Activated CD4-positive, alpha-beta T cell treated with anti-CD3 and anti-CD28 coated beads, Interleukin-2, Interleukin-6, amounts not matched to agents 100 ng/mL and 50 ng/mL, durations not matched to agents 16 hours and 8 hours (primary cell): Measurements from ENCODE around the gene ENTREP3.
"Not testable (repeated sequence)": the region's sequence is repeated elsewhere in the genome, so short reads cannot be mapped to it uniquely, and the experiment has no call there.

Experiments used
- DNase-seq: peaks from one replicate; pipeline ENCODE4 v3.0.0-alpha.2; 2020

ENTREP3 gene, protein sequence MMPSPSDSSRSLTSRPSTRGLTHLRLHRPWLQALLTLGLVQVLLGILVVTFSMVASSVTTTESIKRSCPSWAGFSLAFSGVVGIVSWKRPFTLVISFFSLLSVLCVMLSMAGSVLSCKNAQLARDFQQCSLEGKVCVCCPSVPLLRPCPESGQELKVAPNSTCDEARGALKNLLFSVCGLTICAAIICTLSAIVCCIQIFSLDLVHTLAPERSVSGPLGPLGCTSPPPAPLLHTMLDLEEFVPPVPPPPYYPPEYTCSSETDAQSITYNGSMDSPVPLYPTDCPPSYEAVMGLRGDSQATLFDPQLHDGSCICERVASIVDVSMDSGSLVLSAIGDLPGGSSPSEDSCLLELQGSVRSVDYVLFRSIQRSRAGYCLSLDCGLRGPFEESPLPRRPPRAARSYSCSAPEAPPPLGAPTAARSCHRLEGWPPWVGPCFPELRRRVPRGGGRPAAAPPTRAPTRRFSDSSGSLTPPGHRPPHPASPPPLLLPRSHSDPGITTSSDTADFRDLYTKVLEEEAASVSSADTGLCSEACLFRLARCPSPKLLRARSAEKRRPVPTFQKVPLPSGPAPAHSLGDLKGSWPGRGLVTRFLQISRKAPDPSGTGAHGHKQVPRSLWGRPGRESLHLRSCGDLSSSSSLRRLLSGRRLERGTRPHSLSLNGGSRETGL

DNA sequence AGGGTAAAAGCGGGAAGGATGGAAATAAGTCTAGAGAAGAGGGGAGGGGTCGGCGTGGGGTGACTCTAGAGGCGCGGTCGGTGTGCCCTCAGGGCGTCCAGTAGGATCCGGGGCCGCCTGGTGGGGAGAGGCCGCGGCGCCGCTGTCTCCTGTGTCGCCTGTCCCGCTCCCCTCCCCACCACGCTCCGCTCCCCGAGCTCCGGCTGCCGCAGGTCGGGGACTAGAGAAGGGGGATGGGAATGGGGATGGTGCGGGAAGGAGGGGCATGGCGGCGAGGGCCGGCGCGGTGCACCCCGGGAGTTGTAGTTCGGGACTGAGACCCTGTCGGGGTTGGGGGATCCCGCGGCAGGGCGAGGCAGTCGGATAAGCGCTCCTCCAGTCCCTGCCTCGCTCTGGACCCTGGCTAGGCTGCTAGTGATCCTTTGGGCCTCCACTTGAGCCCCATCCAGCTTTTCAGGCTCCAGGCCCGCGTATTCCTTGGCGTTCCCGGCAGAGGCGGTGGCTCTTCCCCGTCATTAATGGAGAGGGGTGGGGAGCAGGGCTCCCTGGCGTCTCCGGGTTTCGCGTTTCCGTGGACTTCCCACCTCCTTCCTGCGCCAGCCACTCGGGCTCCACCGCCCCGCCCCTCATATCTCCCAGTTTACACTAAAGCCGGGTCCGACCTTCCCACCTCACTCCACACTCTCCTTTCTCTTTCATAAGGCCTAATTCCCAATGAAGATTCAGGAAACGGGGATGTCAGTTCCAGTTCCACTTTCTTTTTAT lies at the start of gene ENTREP3:
TSS of gene ENTREP3 (minus strand) at position 241 of the 765 bp plus-strand sequence. CDS start 606 bp downstream, outside the sequence.
- peak; percentile 89 for DNase-seq

DNA sequence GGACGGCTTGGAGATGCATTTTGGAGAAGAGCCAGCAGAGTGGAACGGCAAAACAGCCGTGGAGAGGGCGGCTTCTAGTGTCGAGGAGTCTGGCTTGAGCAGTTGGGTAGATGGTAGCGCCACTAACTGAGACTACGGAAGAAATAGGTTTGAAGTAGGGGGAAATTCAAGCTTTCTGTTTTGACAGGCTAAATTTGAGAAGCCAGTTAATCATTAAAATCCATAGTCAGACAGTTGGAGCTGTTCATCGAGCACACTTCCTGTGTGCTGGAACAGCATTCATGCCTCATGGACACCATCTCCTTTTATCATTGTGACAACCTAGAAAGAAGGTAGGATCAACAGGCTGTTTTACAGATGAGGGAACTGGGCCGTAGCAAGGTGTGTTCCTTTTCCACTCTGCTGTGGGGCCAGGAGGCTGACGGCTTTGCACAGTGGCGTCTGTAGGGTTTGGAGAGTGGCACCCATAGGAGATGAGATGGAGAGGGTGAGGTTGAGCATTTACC lies 49.3 kb upstream of the ENTREP3 start:
- no peak for DNase-seq

DNA sequence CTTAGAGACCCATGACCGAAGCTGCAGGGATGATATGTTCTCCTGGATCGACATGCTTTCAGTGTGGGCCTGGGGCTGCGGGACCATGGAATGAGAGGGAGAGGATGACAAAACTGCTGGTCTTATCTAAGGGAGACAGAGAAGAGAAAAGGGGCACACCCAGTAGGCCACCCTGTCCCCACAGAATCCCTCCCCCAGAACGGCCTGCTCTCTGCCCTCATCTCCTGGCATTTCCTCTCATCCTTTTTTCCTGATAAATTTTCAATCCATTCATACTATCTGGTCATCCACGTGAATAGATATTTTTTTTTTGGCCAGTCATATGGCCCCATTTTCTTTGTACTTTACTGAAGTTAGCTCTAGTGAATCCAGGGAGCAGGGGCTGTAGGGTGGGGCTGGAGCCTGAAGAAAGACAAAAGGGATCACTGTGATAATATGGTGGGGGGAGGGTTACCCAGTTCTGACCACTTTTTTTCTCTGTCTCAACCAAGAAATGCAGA lies 46.1 kb upstream of the ENTREP3 start, which contains the start of gene PKLR:
TSS of gene PKLR (minus strand) at position 97 of the 500 bp plus-strand sequence. CDS start at position 54, 43 bp downstream.
- no peak for DNase-seq

DNA sequence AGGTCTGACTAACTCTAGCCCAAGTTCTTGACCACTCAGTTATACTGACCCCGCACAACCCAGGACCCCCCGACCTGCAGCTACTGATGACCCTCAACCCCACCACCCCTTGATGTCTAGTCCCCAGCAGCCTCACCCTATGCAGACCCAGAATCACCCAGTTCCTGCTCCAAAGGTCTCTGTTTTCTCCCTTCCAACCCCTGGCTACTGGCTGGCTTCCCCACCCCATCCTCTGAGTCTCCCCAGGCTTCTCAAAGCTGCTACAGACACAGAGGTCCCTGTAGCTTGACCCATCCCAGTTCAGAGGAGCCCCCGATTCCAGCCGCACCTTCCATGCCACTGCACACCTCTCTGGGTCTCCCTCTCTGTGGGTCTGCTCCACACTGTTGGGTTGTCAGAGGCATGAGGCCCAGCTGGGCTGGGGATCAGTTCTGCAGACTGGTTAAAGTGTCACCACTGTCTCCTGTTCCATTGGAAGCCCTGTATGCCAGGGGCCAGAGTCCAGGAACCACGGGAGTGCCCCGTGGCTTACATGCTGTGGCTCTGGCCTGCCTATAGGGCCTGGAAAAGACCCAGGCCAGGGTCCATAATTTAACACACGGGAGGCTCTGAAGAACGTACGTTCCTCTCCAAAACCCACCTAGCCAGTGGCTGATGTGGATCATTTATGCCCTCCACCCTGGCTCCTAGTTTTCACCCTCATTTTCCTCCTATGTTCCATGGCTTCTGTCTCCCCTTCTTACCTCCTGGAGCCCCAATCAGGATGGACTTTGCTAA lies 45.5 kb upstream of the ENTREP3 start:
- DNase-seq = no peak

DNA sequence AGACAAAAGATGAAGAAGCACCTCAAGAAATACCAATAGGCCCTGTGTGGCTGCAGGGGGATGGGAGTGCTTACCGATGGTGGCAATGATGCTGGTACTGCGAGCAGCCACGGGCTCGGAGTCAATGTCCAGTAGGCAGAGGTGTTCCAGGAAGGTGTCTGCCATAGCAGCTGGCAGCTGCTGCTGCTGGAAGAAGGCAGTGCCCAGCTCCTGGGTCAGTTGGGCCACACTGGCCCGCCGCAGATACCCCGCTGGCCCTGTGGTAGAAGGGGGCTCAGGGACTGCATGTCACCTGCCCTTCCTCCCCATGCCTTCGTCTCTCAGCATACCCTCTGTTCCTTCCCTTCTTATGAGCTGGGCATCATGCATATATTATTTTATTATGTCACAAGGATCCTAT lies 44.7 kb upstream of the ENTREP3 start:
- DNase-seq = no peak

DNA sequence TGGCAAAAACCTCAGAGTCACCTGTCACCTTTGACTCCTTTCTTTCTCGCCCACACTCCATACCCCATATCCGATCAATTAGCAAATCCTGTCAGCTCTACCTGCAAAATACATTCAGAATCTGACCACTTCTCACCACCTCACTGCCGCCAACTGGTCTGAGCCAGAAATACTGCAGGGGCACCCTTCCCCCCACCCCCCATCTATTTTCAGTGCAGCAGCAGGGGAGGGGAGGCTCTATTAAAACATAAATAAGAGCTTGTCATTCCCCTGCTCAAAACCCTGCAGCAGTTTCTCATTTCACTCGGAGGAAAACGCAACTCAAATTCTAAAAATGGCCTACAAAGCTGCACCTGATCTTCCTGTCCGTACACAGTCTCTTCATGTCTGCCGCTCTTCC lies 42.1 kb upstream of the ENTREP3 start:
- DNase-seq = no peak

DNA sequence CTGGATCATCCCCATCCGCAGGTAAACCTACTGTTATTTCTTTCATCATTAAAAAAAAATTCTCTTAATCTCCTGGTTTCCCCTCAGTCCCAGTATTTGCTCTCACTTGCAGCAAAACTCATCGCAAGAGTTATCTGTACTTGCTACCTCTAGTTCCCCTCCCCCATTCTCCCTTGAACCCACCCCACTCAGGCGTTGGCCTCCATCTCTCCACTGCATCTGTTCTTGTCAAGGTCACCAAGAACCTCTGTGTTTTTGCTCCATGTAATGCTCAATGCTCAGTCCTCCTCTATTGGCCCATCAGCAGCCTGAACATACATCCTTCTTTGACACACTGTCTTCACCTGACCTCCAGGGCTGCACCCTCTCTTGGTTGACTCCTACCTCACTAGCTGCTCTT lies 41.4 kb upstream of the ENTREP3 start:
- no peak for DNase-seq

DNA sequence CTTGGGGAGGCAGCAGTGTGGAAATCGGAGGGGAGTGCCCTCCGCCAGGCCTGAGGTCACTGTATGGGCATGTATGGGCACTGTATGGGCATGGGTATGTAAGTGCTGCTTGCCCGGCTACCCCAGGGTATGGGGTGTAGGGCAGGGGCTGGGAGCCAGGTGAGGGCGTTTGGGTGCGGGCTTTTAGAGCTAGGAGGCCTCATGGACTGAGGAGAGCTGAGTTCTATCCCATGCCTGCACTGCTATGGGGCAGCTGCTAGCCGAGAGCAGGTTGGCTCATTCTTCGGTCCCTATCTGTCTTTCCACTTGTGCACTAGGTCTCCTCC lies 40.6 kb upstream of the ENTREP3 start:
- DNase-seq = no peak

DNA sequence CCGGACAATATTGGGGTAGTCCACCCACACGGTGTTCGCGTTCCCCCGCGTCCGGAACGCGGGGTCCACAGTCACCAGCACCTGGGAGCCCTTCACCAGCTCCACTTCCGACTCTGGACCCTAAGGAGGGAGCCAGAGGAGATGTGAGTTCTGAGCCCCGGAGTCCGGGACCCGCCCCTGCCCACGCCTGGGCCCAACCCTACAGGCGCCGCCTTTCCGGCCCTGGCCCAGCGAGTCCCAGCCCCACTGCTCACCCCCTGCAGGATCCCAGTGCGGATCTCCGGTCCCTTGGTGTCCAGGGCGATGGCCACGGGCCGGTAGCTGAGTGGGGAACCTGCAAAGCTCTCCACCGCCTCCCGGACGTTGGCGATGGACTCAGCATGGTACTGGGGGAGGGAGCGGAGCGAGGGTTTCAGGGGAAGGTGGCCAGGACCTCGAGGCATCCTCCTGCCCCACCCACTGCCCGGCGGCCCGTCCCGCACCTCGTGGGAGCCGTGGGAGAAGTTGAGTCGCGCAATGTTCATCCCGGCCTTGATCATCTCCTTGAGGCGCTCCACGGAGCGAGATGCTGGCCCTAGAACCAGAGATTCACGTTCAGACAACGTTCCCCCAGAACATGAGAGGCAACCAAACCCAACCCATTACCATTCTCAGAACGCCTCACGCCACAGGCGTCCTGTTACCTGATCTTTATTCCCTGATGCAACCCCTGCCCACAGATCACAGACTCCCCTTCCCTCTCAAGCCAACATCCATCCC lies 40.1 kb upstream of the ENTREP3 start:
- DNase-seq = no peak

DNA sequence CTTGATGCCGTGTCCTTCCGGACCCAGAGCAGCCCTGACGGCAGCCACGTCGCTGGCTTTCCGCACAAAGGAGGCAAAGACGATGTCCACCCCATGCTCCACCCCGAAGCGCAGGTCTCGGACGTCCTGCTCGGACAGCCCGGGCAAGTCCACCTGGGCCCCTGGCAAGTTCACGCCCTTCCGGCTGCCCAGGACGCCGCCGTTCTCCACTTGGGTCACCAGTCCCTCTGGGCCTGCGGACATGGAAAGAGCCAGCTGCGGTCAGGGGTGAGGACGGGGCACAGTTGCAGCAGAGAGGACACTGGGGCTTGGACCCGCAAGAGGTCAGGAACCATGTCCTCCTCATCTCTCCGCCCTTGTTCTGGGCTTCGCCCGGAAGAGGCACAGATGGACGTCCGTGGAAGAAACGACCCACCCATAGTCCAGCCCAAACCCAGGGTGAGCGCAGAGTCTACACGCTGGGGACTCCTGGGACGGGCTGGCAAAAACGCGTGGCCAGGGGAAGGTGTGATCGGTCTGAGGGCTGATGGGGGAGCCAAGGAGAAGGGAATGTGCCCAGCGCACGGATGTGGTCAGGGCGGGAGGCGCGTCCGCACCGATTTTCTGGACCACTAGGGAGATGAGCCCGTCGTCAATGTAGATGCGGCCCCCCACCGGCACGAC lies 39.4 kb upstream of the ENTREP3 start:
- DNase-seq = no peak

DNA sequence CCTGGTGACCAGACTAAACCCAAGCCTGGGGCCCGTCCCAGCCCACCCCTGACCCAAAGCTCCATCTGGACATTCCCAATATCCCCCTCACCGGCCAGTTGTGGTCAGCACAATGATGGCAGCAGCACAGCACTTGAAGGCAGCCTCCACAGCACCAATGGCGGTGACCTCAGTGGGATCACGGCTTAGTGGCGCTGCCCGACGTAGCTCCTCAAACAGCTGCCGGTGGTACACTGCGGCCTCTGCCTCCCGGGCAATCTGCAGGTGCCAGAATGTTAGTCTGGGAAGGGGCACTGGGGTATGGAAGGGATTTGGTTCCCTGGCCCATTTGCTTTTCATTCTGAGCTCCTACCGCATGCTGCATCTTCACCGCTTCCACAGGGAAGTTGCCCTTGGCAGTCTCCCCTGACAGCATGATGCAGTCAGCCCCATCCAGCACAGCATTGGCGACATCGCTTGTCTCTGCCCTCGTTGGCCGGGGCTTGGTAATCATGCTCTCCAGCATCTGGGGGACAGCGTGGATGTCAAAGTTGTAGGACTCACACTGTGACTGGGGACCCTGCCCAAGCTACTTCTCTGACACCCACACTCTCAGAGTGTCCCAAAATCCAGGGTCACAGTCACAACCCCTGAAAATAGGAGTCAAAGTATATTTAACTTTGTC lies 37.9 kb upstream of the ENTREP3 start:
- DNase-seq = no peak

DNA sequence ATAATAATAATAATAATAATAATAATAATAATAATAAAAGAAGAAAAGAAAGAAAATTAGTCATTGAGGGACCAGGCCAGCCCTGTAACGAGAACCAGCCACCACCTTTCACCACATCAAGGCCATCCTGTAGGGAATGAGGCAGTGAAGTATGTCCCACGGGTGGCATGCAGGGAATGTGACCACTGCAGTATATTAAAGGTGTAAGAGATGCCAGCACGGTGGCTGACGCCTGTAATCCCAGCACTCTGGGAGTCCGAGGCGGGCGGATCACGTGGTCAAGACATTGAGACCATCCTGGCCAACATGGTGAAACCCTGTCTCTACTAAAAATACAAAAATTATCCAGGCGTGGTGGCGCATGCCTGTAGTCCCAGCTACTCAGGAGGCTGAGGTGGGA lies 35.7 kb upstream of the ENTREP3 start:
- DNase-seq = not testable (repeated sequence)

DNA sequence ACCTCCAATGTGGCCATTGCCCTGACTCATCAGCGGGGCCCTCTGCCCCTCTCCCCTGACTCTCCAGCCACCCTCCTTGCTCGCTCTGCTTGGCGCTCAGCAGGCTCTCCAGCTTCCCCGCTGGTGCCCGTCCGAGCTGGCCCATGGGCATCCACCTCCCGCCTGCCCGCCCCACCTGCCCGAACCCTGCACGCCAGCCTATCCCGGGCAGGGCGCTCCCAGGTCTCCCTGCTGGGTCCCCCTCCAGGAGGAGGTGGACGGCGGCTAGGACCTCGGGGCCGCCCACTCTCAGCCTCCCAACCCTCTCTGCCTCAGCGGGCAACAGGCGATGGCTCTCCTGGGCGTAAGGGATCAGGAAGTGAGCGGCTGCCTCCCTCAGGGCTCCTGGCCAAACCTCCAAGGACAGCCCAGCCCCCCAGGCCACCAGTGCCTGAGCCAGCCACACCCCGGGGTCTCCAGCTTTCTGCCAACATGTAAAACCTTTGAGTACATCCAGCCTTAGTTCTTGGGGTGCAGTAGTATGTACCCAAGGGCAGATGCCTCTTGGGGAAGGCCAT lies 32.8 kb upstream of the ENTREP3 start:
- DNase-seq = no peak

DNA sequence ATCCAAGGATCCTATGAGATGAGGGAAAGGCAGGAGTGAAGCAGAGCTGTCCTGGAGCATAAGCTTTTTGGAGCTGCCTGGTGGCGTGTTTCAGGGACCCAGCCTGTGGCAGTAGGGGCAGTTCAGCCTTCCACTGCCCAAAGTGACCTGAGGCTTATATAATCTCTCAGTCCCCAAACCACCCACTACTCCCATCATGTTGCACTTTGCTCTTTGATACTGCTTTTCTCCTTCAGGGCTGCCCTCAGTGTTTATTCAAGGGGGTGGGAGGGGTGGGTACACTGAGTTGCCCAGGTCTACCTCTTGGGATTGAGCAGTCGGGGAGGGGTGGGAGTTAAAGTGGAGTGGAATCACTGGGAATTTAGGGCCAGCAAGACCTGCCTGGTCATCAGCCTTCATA lies 31.3 kb upstream of the ENTREP3 start:
- DNase-seq = no peak

DNA sequence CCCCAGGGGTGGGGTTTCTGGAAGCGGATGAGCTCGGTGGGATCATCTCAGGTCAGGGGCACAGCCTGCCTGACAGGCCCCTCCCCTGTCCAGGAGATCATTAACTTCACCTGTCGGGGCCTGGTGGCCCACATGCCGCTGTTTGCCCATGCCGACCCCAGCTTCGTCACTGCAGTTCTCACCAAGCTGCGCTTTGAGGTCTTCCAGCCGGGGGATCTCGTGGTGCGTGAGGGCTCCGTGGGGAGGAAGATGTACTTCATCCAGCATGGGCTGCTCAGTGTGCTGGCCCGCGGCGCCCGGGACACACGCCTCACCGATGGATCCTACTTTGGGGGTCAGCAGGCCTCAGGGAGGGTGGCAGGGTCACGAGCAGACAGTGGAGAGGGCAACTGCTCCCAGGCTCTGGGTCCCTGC lies 30.4 kb upstream of the ENTREP3 start:
- no peak for DNase-seq

DNA sequence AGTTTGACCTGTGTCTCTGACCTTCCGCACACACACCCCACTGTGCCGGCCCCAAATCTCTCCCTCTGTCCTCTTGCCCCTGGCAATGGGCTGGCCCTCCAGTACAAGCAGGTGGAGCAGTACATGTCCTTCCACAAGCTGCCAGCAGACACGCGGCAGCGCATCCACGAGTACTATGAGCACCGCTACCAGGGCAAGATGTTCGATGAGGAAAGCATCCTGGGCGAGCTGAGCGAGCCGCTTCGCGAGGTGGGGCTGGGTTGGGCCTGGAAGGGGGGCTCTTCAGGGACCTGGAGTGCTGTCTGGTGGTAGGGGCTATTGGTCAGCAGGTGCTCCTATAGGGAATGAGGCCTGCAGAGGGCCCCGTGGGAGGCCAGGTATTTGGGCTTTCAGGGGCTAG lies 29.8 kb upstream of the ENTREP3 start:
- DNase-seq = no peak

DNA sequence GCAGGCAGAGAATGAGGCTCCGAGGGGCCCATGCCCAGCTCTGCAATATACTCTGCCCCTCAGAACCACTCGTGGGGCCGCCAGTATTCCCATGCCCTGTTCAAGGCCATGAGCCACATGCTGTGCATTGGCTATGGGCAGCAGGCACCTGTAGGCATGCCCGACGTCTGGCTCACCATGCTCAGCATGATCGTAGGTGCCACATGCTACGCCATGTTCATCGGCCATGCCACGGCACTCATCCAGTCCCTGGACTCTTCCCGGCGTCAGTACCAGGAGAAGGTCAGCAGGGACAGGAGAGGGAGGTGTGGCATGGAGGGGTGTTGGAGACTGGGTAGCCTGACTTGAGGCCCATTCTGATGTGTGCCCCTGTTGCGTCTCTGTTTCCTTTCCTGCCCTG lies 29.2 kb upstream of the ENTREP3 start:
- DNase-seq = no peak

DNA sequence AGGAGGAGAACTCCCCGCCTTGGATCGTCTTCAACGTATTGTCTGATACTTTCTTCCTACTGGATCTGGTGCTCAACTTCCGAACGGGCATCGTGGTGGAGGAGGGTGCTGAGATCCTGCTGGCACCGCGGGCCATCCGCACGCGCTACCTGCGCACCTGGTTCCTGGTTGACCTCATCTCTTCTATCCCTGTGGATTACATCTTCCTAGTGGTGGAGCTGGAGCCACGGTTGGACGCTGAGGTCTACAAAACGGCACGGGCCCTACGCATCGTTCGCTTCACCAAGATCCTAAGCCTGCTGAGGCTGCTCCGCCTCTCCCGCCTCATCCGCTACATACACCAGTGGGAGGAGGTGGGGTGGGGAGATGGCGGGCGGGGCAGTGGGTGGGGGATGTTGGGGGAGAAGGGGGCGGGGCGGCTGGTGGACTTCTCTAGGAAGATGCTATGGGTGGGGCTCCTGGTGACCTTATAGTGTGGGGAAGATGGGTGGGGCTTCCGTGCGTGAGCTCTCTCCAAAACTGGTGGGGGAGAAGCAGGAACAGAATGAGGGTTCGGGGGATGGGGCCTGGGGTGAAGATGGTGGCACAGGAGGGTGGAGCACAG lies 27.3 kb upstream of the ENTREP3 start:
- no peak for DNase-seq

DNA sequence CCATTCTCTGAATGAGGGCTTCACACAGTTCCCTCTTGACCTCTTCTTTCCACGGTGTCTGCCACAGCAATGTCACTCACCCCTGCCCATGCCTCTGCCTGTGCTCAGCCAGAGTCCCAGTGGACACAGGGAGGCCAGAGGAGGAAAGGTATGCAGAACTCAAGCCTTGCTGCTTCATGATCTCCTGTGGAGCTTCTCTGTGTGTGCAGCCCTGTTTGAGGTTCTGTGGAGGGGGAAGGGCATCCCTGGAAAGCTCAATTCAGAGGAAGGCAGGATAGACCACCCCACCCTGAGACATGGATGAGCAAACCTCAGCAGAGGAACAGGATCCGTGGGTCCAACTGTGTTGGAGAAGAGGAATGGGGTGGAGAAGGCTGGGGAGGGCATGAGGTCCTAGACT lies 24.0 kb upstream of the ENTREP3 start:
- DNase-seq = no peak

DNA sequence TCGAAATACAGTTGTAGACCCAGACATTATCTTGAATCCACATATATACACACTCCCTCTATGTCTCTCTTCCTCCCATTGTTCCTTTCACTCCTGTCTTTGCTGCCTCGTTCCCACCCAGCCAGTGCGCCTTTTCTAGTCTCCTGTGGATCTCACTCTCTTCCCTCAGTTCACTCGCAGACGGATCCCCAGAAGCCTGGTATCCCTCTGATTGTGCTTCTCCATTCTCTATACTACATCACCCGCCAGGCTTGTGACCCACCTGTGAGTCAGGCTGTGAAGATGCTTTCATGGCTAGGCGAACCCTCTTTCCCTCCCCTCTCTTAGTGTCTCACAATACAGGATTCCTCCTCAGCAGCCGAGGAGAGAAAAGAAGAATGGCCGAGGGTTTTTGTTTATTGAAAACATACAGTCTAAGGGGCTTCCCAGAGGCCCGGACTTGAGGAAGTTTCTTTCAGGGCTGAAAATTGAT lies 23.4 kb upstream of the ENTREP3 start:
- no peak for DNase-seq
